GM12878 (cell line): Measurements from ENCODE around the gene ITGAD. TPM values are rescaled to one million over a fixed set of nuclear protein-coding genes. Genes with fewer than 3 reads are reported as not detected.

Source experiments
- ATAC-seq: fragments of 200-7000 bp; cut with Tn5 transposase; 3 replicates; pipeline ENCODE4 v1.9.1; 2020; ENCODE audit warnings: mild to moderate bottlenecking, moderate library complexity
- BruUV-seq: library from RNA; stranded (reverse); fragments of 400-500 nt; replicated peaks from 2 replicates; lab custom pipeline; 2021; lab: Mats Ljungman, UMichigan
- CTCF ChIA-PET: fragments of 300-600 bp; sonication (Branson Sonifier 250); formaldehyde crosslinking; extraction: SDS; loops from one replicate; lab custom pipeline; 2021; ENCODE audit warnings: inconsistent platforms; lab: Yijun Ruan, JAX
- POLR2A ChIA-PET: fragments of 350-600 bp; formaldehyde crosslinking; extraction: SDS; loops from one replicate; lab custom pipeline; 2021; ENCODE audit warnings: inconsistent platforms; lab: Charles Lee
- RAD21 ChIA-PET: fragments of 300-600 bp; sonication (Branson Sonifier 250); formaldehyde crosslinking; loops from one replicate; lab custom pipeline; 2023; ENCODE audit warnings: antibody characterized with exemption; ENCODE audit not compliant: unreplicated experiment; lab: Charles Lee
- SMC1A ChIA-PET: fragments of 300-600 bp; sonication (Branson Sonifier 250); formaldehyde crosslinking; loops from one replicate; lab custom pipeline; 2023; ENCODE audit not compliant: unreplicated experiment, uncharacterized antibody; lab: Charles Lee
- DNase-seq: peaks from one replicate; pipeline ENCODE4 v3.0.0-alpha.2; 2011; ENCODE audit warnings: low read depth, low spot score
- FAIRE-seq: peaks from 3 replicates; lab custom pipeline; 2011; peaks lifted over from hg19 to GRCh38; lab: Jason Lieb, UNC
- H2AFZ ChIP-seq: 2 replicates; pipeline ENCODE4 v1.6.0; 2011; ENCODE audit warnings: low read depth, low read length, control low read depth; ENCODE audit not compliant: control insufficient read depth
- H3K27ac ChIP-seq: 2 replicates; pipeline ENCODE4 v1.5.1; 2011; ENCODE audit warnings: control low read depth; ENCODE audit not compliant: control insufficient read depth, insufficient read depth
- H3K27me3 ChIP-seq, 2 experiments: replicated peaks in 1 of 2; 2 replicates each; pipeline versions ENCODE4 v1.6.0 to v1.6.1; 2011; ENCODE audit warnings: low read length in 1 of 2; ENCODE audit not compliant: control insufficient read depth in 2 of 2, insufficient read depth in 2 of 2
- H3K36me3 ChIP-seq, 2 experiments: 2 replicates each; pipeline ENCODE4 v1.5.1; 2011; ENCODE audit warnings: low read length in 1 of 2; ENCODE audit not compliant: control insufficient read depth in 2 of 2, insufficient read depth in 2 of 2
- H3K4me1 ChIP-seq: 2 replicates; pipeline ENCODE4 v1.6.1; 2011; ENCODE audit warnings: mild to moderate bottlenecking, low read length, moderate library complexity, mixed read lengths; ENCODE audit not compliant: control insufficient read depth, insufficient read depth
- H3K4me2 ChIP-seq: 2 replicates; pipeline ENCODE4 v1.6.0; 2011; ENCODE audit warnings: control low read depth; ENCODE audit not compliant: control insufficient read depth, insufficient read depth
- H3K4me3 ChIP-seq: fragments of 200-600 bp; sonication (generic); 2 replicates; pipeline ENCODE4 v1.5.1; 2016
- H3K79me2 ChIP-seq: 2 replicates; pipeline ENCODE4 v1.6.0; 2011; ENCODE audit warnings: low read length; ENCODE audit not compliant: control insufficient read depth, insufficient read depth
- H3K9ac ChIP-seq: 2 replicates; pipeline ENCODE4 v1.8.0; 2011; ENCODE audit warnings: low read length, control low read depth, mixed read lengths; ENCODE audit not compliant: control insufficient read depth, insufficient read depth
- H3K9me3 ChIP-seq: replicated peaks from 3 replicates; pipeline ENCODE4 v1.5.1; 2011; ENCODE audit warnings: mild to moderate bottlenecking, low read length; ENCODE audit not compliant: control insufficient read depth, insufficient read depth
- H4K20me1 ChIP-seq: 2 replicates; pipeline ENCODE4 v1.6.0; 2011; ENCODE audit not compliant: control insufficient read depth, insufficient read depth
- ATF7 ChIP-seq: fragments of 450-650 bp; IDR thresholded peaks from 2 replicates; pipeline ENCODE4 v1.6.1; 2016; ENCODE audit warnings: low read depth, mild to moderate bottlenecking
- BACH1 ChIP-seq: fragments of 450-650 bp; IDR thresholded peaks from 2 replicates; pipeline ENCODE4 v1.6.1; 2017; ENCODE audit warnings: mild to moderate bottlenecking, borderline replicate concordance
- BCL11A ChIP-seq: IDR thresholded peaks from 2 replicates; pipeline ENCODE4 v1.6.1; 2011; ENCODE audit warnings: low read depth, low read length
- BHLHE40 ChIP-seq, 2 experiments: fragments of 450-650 bp in 1 of 2; IDR thresholded peaks; 2 replicates each; pipeline ENCODE4 v1.6.1; 2011 to 2017; ENCODE audit warnings: low read depth in 2 of 2, borderline replicate concordance in 1 of 2, improper control_type of control experiment in 1 of 2, low read length in 1 of 2, mild to moderate bottlenecking in 1 of 2
- CREM ChIP-seq: IDR thresholded peaks from 2 replicates; pipeline ENCODE4 v1.6.1; 2014; ENCODE audit warnings: antibody characterized with exemption, low read depth
- EP300 ChIP-seq, 2 experiments: fragments of 150-350 bp in 1 of 2; IDR thresholded peaks; 2 replicates each; pipeline ENCODE4 v1.6.1; 2011 to 2012; ENCODE audit warnings: low read depth in 2 of 2, low read length in 2 of 2, borderline replicate concordance in 1 of 2, improper control_type of control experiment in 1 of 2, inconsistent platforms in 1 of 2; ENCODE audit not compliant: control insufficient read depth in 1 of 2
- ETV6 ChIP-seq, 2 experiments: fragments of 450-650 bp in 1 of 2; IDR thresholded peaks in 1 of 2; conservative IDR thresholded peaks in 1 of 2; 2 replicates each; pipeline ENCODE4 v1.6.1; 2014; ENCODE audit warnings: antibody characterized with exemption in 1 of 2, borderline replicate concordance in 1 of 2, low read depth in 1 of 2, mild to moderate bottlenecking in 1 of 2, moderate library complexity in 1 of 2
- HCFC1 ChIP-seq: fragments of 150-350 bp; IDR thresholded peaks from 2 replicates; pipeline ENCODE4 v1.6.1; 2014; ENCODE audit warnings: low read length
- HDAC6 ChIP-seq: fragments of 200-600 bp; sonication (generic); IDR thresholded peaks from one replicate; pipeline ENCODE4 v1.8.0; 2017; ENCODE audit warnings: antibody characterized with exemption; ENCODE audit not compliant: unreplicated experiment
- IKZF1 ChIP-seq: fragments of 450-650 bp; conservative IDR thresholded peaks from 2 replicates; pipeline ENCODE4 v1.6.1; 2017; ENCODE audit warnings: antibody characterized with exemption, mild to moderate bottlenecking
- IKZF2 ChIP-seq, 2 experiments: fragments of 450-650 bp; IDR thresholded peaks; 2 replicates each; pipeline ENCODE4 v1.6.1; 2017; ENCODE audit warnings: mild to moderate bottlenecking in 2 of 2, moderate library complexity in 2 of 2
- IRF4 ChIP-seq: IDR thresholded peaks from 2 replicates; pipeline ENCODE4 v1.6.1; 2011; ENCODE audit warnings: low read depth, low read length
- JUNB ChIP-seq: IDR thresholded peaks from 2 replicates; pipeline ENCODE4 v1.6.1; 2016; ENCODE audit warnings: antibody characterized with exemption, mild to moderate bottlenecking
- KLF5 ChIP-seq: fragments of 450-650 bp; IDR thresholded peaks from 2 replicates; pipeline ENCODE4 v1.6.1; 2014; ENCODE audit warnings: mild to moderate bottlenecking; ENCODE audit not compliant: partially characterized antibody
- MTA2 ChIP-seq: fragments of 450-650 bp; IDR thresholded peaks from 2 replicates; pipeline ENCODE4 v1.6.1; 2016; ENCODE audit warnings: low read depth, mild to moderate bottlenecking, moderate library complexity
- NFXL1 ChIP-seq: fragments of 450-650 bp; IDR thresholded peaks from 2 replicates; pipeline ENCODE4 v1.6.1; 2017; ENCODE audit warnings: antibody characterized with exemption, mild to moderate bottlenecking, borderline replicate concordance
- NR2F1 ChIP-seq: fragments of 450-650 bp; conservative IDR thresholded peaks from 2 replicates; pipeline ENCODE4 v1.6.1; 2017; ENCODE audit warnings: mild to moderate bottlenecking
- RUNX3 ChIP-seq: IDR thresholded peaks from 2 replicates; pipeline ENCODE4 v1.6.1; 2012; ENCODE audit warnings: low read length, inconsistent platforms
- SP1 ChIP-seq: IDR thresholded peaks from one replicate; pipeline ENCODE4 v1.6.1; 2011; ENCODE audit warnings: low read depth, low read length
- SPI1 ChIP-seq: IDR thresholded peaks from 2 replicates; pipeline ENCODE4 v1.6.1; 2011; ENCODE audit warnings: low read depth, mild to moderate bottlenecking, low read length, moderate library complexity, borderline replicate concordance; ENCODE audit not compliant: insufficient read depth
- WGBS: methylation state at CpG from one replicate; pipeline ENCODE4 v1.1.6; 2016; ENCODE audit warnings: low lambda C conversion rate; ENCODE audit not compliant: insufficient replicate concordance, insufficient coverage; ENCODE audit errors: missing lambda C conversion rate; 5-methylcytosine and 5-hydroxymethylcytosine counted together
- in situ Hi-C: fragments of 300-500 bp; cut with MboI; formaldehyde crosslinking; loops from 9 replicates; pipeline ENCODE4 v1.14.3; 2018; ENCODE audit warnings: mixed read lengths
- intact Hi-C: fragments of 100-400 bp; cut with micrococcal nuclease; formaldehyde crosslinking; loops from one replicate; pipeline ENCODE4 v1.14.2; 2022; ENCODE audit not compliant: unreplicated experiment
- polyA plus RNA-seq, 11 experiments: library from polyadenylated mRNA; depleted of rRNA in 4 of 11; unstranded in 6 of 11; stranded (reverse) in 5 of 11; fragments of >200 nt; fragmentation: Nextera tagmentation in 4 of 11; fragmentation: Illumina TruSeq in 1 of 11; extraction: Ambion mirVana in 4 of 11; extraction: Trizol in 1 of 11; gene quantifications; 1 replicate in 1 of 11; 2 replicates in 10 of 11; pipeline versions ENCODE4 v1.2.1 to v1.2.3, GENCODE V29; 2011 to 2016; ENCODE audit warnings: inconsistent platforms in 2 of 11, missing spikeins in 2 of 11, low read depth in 1 of 11
- total RNA-seq, 4 experiments: library from RNA; depleted of rRNA in 3 of 4; stranded (reverse); fragments of >200 nt in 3 of 4; fragmentation: Illumina TruSeq in 1 of 4; extraction: Trizol in 1 of 4; gene quantifications; 2 replicates each; pipeline versions ENCODE4 v1.2.1 to v1.2.3, GENCODE V29; 2013 to 2021
- TF ChIP-seq, protein P1 (sequence below): fragments of 450-650 bp; IDR thresholded peaks from 2 replicates; pipeline ENCODE4 v1.6.1; 2016; ENCODE audit warnings: mild to moderate bottlenecking
- TF ChIP-seq, protein P2 (sequence below): fragments of 450-650 bp; IDR thresholded peaks from 2 replicates; pipeline ENCODE4 v1.6.1; 2017; ENCODE audit warnings: mild to moderate bottlenecking, low read depth, inconsistent platforms; ENCODE audit not compliant: poor library complexity, severe bottlenecking

Gene ITGAD
- total and polyA plus RNA-seq, 10 of the 15 experiments (the other 5 are each of a cell fraction or from before 2014, with no cell fraction given): 0.29 to 4.0 (median 1.2) TPM

- no peak overlapping the region for H3K9ac ChIP-seq
- H3K4me1 ChIP-seq: peaks cover 18% of the 10 kb centered on the region
- 10% methylated on average over 6 of the region's 6 CpGs for WGBS
- ChIA-PET SMC1A (interaction anchor here (0.6 to 2.4 kb wide), 7 partner anchors 9 to 454 kb away, joined by 3 to 10 read pairs (median 7); partner anchors contain the start of gene ITGAD), CTCF (interaction anchor here (0.7 to 3.8 kb wide), 6 partner anchors 9 to 88 kb away, joined by 3 to 20 read pairs (median 3); partner anchors contain the start of genes COX6A2 and ZNF843), POLR2A (interaction anchor here (0.6 to 1.3 kb wide), 2 partner anchors 9 to 10 kb away, joined by 3 read pairs; no protein-coding TSS in a partner anchor), RAD21 (interaction anchor here (0.8 to 1.4 kb wide), 2 partner anchors 9 to 21 kb away, joined by 3 to 4 read pairs; partner anchors contain the start of gene ZNF843)
- no peaks in the 10 kb centered on the region for H3K36me3 ChIP-seq
- H3K79me2 ChIP-seq: no peaks in the 10 kb centered on the region
- ATAC-seq (peak; percentile 91), FAIRE-seq (peak; percentile 74), DNase-seq (peak; percentile 34)
- H3K27me3 ChIP-seq: no peaks in the 10 kb centered on the region
- BruUV-seq: no TSS peak
- intact Hi-C loops: no loop called here
- in situ Hi-C loops: no loop called here
- no peak overlapping the region for H2AFZ ChIP-seq
- H3K9me3 ChIP-seq: peaks cover 4% of the 10 kb centered on the region; the same call in 2 of the 3 replicates
- peak overlapping the region; percentile 33 for H3K4me2 ChIP-seq
- H4K20me1 ChIP-seq: no peaks in the 10 kb centered on the region
- H3K27ac ChIP-seq: no peak overlapping the region
- no peak overlapping the region for H3K4me3 ChIP-seq
- TF ChIP-seq SPI1: peak; percentile 54; the same call in 1 of the 2 replicates
- TF ChIP-seq ATF7: peak; percentile 43; the same call in 1 of the 2 replicates
- TF ChIP-seq HDAC6: no peak
- TF ChIP-seq RUNX3: peak; percentile 89
- peak; percentile 60 for TF ChIP-seq SP1
- peak in 1 of 2 experiments; percentile 55; a peak in 2 of 4 replicates for TF ChIP-seq IKZF2 (IDR thresholded peaks at IDR 0.05)
- TF ChIP-seq MTA2: peak; percentile 44; the same call in 1 of the 2 replicates
- TF ChIP-seq, protein P1, sequence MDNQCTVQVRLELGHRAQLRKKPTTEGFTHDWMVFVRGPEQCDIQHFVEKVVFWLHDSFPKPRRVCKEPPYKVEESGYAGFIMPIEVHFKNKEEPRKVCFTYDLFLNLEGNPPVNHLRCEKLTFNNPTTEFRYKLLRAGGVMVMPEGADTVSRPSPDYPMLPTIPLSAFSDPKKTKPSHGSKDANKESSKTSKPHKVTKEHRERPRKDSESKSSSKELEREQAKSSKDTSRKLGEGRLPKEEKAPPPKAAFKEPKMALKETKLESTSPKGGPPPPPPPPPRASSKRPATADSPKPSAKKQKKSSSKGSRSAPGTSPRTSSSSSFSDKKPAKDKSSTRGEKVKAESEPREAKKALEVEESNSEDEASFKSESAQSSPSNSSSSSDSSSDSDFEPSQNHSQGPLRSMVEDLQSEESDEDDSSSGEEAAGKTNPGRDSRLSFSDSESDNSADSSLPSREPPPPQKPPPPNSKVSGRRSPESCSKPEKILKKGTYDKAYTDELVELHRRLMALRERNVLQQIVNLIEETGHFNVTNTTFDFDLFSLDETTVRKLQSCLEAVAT: peak; percentile 40; the same call in 1 of the 2 replicates
- TF ChIP-seq, protein P2, sequence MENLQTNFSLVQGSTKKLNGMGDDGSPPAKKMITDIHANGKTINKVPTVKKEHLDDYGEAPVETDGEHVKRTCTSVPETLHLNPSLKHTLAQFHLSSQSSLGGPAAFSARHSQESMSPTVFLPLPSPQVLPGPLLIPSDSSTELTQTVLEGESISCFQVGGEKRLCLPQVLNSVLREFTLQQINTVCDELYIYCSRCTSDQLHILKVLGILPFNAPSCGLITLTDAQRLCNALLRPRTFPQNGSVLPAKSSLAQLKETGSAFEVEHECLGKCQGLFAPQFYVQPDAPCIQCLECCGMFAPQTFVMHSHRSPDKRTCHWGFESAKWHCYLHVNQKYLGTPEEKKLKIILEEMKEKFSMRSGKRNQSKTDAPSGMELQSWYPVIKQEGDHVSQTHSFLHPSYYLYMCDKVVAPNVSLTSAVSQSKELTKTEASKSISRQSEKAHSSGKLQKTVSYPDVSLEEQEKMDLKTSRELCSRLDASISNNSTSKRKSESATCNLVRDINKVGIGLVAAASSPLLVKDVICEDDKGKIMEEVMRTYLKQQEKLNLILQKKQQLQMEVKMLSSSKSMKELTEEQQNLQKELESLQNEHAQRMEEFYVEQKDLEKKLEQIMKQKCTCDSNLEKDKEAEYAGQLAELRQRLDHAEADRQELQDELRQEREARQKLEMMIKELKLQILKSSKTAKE: peak; percentile 51
- peak; percentile 61; the same call in 1 of the 2 replicates for TF ChIP-seq BACH1
- TF ChIP-seq IKZF1: peak; percentile 62; the same call in 1 of the 2 replicates
- TF ChIP-seq CREM: peak; percentile 64
- peak in 1 of 2 experiments; percentile 56; a peak in 1 of 4 replicates for TF ChIP-seq BHLHE40 (IDR thresholded peaks at IDR 0.05; ENCODE audit: borderline replicate concordance in 1 of 2, low read depth in 2 of 2, low read length in 1 of 2)
- peak; percentile 85 for TF ChIP-seq JUNB
- TF ChIP-seq NR2F1: peak; percentile 79
- TF ChIP-seq IRF4: peak; percentile 60; the same call in 1 of the 2 replicates
- TF ChIP-seq ETV6 (conservative IDR thresholded peaks at IDR 0.05 in 1 of 2, IDR thresholded peaks at IDR 0.05 in 1 of 2; ENCODE audit: borderline replicate concordance in 1 of 2, low read depth in 1 of 2): peak in 1 of 2 experiments; percentile 70; a peak in 1 of 4 replicates
- peak; percentile 76; the same call in 1 of the 2 replicates for TF ChIP-seq BCL11A
- no peak for TF ChIP-seq HCFC1
- TF ChIP-seq KLF5: no peak
- peak; percentile 61 to 76; a peak in 3 of 4 replicates for TF ChIP-seq EP300 (IDR thresholded peaks at IDR 0.05; ENCODE audit: borderline replicate concordance in 1 of 2, control insufficient read depth in 1 of 2, low read depth in 2 of 2, low read length in 2 of 2)
- no peak for TF ChIP-seq NFXL1
Observed at GRCh38 chr16:31421587-31421986, 28.5 kb downstream of the ITGAD start.
